ENCODE measurements around the gene ABHD1.

ABHD1 gene

GRCh38 chr2:27096748-27097297 is 26.8 kb upstream of the ABHD1 start:
- no peaks in the 10 kb centered on the region for H3K79me2 ChIP-seq (ENCODE audit: low read length)
- peak overlapping the region; percentile 96 for H3K4me2 ChIP-seq (ENCODE audit: low read length)
- H3K27ac ChIP-seq (ENCODE audit: low read length), result no peak overlapping the region
- no peaks in the 10 kb centered on the region for H3K9me3 ChIP-seq (ENCODE audit: insufficient read depth, low read length)
- H3K9ac ChIP-seq (ENCODE audit: low read length), result no peak overlapping the region
- no peaks in the 10 kb centered on the region for H3K27me3 ChIP-seq (ENCODE audit: low read depth, low read length)
- H2AFZ ChIP-seq (ENCODE audit: low read depth, low read length), result no peak overlapping the region; the same call in 1 of the 2 replicates
- no peaks in the 10 kb centered on the region for H4K20me1 ChIP-seq (ENCODE audit: insufficient read depth, low read length)
- no peak overlapping the region for H3K4me3 ChIP-seq (ENCODE audit: low read length)
- H3K4me1 ChIP-seq (ENCODE audit: low read length), result peaks cover 8% of the 10 kb centered on the region; the same call in 1 of the 2 replicates
- no peak for TF ChIP-seq EZH2phosphoT487 (IDR thresholded peaks at IDR 0.05; ENCODE audit: low read depth)
- no peak for TF ChIP-seq CTCF (IDR thresholded peaks at IDR 0.05; ENCODE audit: low read depth, low read length)
- H3K36me3 ChIP-seq (replicated peaks; ENCODE audit: low read depth, low read length), result no peaks in the 10 kb centered on the region

- Histone ChIP-seq H4K20me1 (ENCODE audit: insufficient read depth, low read length) (no peaks in the 10 kb centered on the region), H3K27ac (ENCODE audit: low read length) (no peak overlapping the region), H3K9ac (ENCODE audit: low read length) (no peak overlapping the region), H3K36me3 (replicated peaks; ENCODE audit: low read depth, low read length) (no peaks in the 10 kb centered on the region), H3K4me1 (ENCODE audit: low read length) (peaks cover 8% of the 10 kb centered on the region; the same call in 1 of the 2 replicates), H3K79me2 (ENCODE audit: low read length) (no peaks in the 10 kb centered on the region), H3K4me2 (ENCODE audit: low read length) (no peak overlapping the region), H3K9me3 (ENCODE audit: insufficient read depth, low read length) (no peaks in the 10 kb centered on the region), H3K27me3 (ENCODE audit: low read depth, low read length) (no peaks in the 10 kb centered on the region), H3K4me3 (ENCODE audit: low read length) (no peak overlapping the region), H2AFZ (ENCODE audit: low read depth, low read length) (no peak overlapping the region)
- TF ChIP-seq CTCF (IDR thresholded peaks at IDR 0.05; ENCODE audit: low read depth, low read length) (no peak), EZH2phosphoT487 (IDR thresholded peaks at IDR 0.05; ENCODE audit: low read depth) (no peak)
Measured at GRCh38 chr2:27097341-27097740, 26.3 kb upstream of the ABHD1 start.

GRCh38 chr2:27099334-27099955 is 24.2 kb upstream of the ABHD1 start:
- H3K4me3 ChIP-seq (ENCODE audit: low read length), result no peak overlapping the region
- H3K4me1 ChIP-seq (ENCODE audit: low read length), result peaks cover 8% of the 10 kb centered on the region; the same call in 1 of the 2 replicates
- no peaks in the 10 kb centered on the region for H3K9me3 ChIP-seq (ENCODE audit: insufficient read depth, low read length)
- H3K4me2 ChIP-seq (ENCODE audit: low read length), result no peak overlapping the region
- no peaks in the 10 kb centered on the region for H3K36me3 ChIP-seq (replicated peaks; ENCODE audit: low read depth, low read length)
- TF ChIP-seq CTCF (IDR thresholded peaks at IDR 0.05; ENCODE audit: low read depth, low read length), result no peak
- no peak for TF ChIP-seq EZH2phosphoT487 (IDR thresholded peaks at IDR 0.05; ENCODE audit: low read depth)
- no peak overlapping the region for H3K9ac ChIP-seq (ENCODE audit: low read length)
- H3K27ac ChIP-seq (ENCODE audit: low read length), result no peak overlapping the region
- no peaks in the 10 kb centered on the region for H4K20me1 ChIP-seq (ENCODE audit: insufficient read depth, low read length)
- no peak overlapping the region for H2AFZ ChIP-seq (ENCODE audit: low read depth, low read length)
- no peaks in the 10 kb centered on the region for H3K27me3 ChIP-seq (ENCODE audit: low read depth, low read length)
- H3K79me2 ChIP-seq (ENCODE audit: low read length), result no peaks in the 10 kb centered on the region

GRCh38 chr2:27100036-27100435 is 23.6 kb upstream of the ABHD1 start:
- no peak overlapping the region for H3K4me2 ChIP-seq (ENCODE audit: low read length)
- no peak overlapping the region for H2AFZ ChIP-seq (ENCODE audit: low read depth, low read length)
- H3K4me1 ChIP-seq (ENCODE audit: low read length), result peaks cover 8% of the 10 kb centered on the region; the same call in 1 of the 2 replicates
- no peak overlapping the region for H3K9ac ChIP-seq (ENCODE audit: low read length)
- no peaks in the 10 kb centered on the region for H3K79me2 ChIP-seq (ENCODE audit: low read length)
- H3K27ac ChIP-seq (ENCODE audit: low read length), result no peak overlapping the region
- TF ChIP-seq CTCF (IDR thresholded peaks at IDR 0.05; ENCODE audit: low read depth, low read length), result no peak
- TF ChIP-seq EZH2phosphoT487 (IDR thresholded peaks at IDR 0.05; ENCODE audit: low read depth), result no peak
- H3K4me3 ChIP-seq (ENCODE audit: low read length), result no peak overlapping the region
- no peaks in the 10 kb centered on the region for H4K20me1 ChIP-seq (ENCODE audit: insufficient read depth, low read length)
- no peaks in the 10 kb centered on the region for H3K36me3 ChIP-seq (replicated peaks; ENCODE audit: low read depth, low read length)
- no peaks in the 10 kb centered on the region for H3K9me3 ChIP-seq (ENCODE audit: insufficient read depth, low read length)
- H3K27me3 ChIP-seq (ENCODE audit: low read depth, low read length), result no peaks in the 10 kb centered on the region

Measured in OCI-LY3 (cell line).